ENCODE results near the gene TNFRSF1A. TPM values are rescaled to one million over a fixed set of nuclear protein-coding genes. Genes with fewer than 3 reads are reported as not detected.

TNFRSF1A gene
- total and polyA plus RNA-seq, 2 of the 13 experiments (the other 11 are each of a cell fraction or from before 2014, with no cell fraction given), result 41.5 to 61.2 TPM

GRCh38 chr12:6340745-6341416 is 995 bp downstream of the TNFRSF1A start (continued):
- TF ChIP-seq ZNF782 (CRISPR knock-in tag; IDR thresholded peaks at IDR 0.05; ENCODE audit: borderline replicate concordance) (no peak), PITX1 (CRISPR knock-in tag; IDR thresholded peaks at IDR 0.05) (0 out of 2 replicates have a peak, but pooled peaks have one; percentile 11), SNAI1 (CRISPR knock-in tag; IDR thresholded peaks at IDR 0.05; ENCODE audit: borderline replicate concordance) (0 out of 2 replicates have a peak, but pooled peaks have one; percentile 18), ZUFSP (CRISPR knock-in tag; IDR thresholded peaks at IDR 0.05; ENCODE audit: borderline replicate concordance) (no peak), SNAPC5 (CRISPR knock-in tag; IDR thresholded peaks at IDR 0.05; ENCODE audit: borderline replicate concordance) (no peak)

DNA sequence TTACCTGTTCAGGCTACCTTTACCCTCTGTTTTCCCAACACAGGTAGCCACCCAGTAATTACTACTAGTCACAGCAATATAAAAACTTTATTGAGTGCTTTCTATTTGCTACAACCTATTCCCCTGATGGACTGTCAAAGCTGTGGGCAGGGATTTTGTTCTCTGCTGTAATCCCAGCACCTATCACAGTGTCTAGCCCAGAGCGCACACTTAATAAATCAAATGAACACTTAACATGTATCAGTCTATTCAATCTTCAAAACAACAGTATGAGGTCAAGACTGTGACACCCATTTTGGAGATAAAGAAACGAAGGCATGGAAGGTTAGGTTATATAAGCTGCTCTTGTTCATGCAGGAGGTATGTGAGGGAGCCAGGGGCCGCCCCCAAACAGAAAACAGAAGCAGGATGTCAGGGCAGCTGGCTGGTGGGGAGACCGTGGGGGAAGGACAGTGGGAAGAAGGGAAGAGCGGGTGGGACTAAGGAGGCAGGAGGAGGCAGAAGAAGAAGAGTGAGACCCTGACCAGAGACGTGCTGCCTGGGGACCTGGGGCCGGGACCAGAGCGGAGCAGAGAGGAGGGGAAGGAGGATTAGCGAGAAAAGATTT is 1.7 kb downstream of the TNFRSF1A start:
- FAIRE-seq (no peak), ATAC-seq (no peak), DNase-seq (ENCODE audit: low spot score) (no peak)
- no peaks in the 10 kb centered on the region; a peak in 1 of 5 replicates for H3K27me3 ChIP-seq (ENCODE audit: control insufficient read depth in 1 of 2, insufficient read depth in 2 of 2, low read length in 2 of 2)
- H3K4me3 ChIP-seq (replicated peaks in 1 of 3; ENCODE audit: insufficient read depth in 1 of 3, low read depth in 2 of 3, low read length in 3 of 3), result peak overlapping the region; percentile 85 to 99 (median 97)
- in situ Hi-C loops (cut with HindIII; ENCODE audit: extremely low pct_ligation_motif_present, low pct_unique_long_range_greater_than_20kb), result no loop called here
- H3K9ac ChIP-seq (ENCODE audit: insufficient read depth, low read depth, low read length), result peak overlapping the region; percentile 95
- intact Hi-C loops (cut with micrococcal nuclease; ENCODE audit: unreplicated experiment), result loop anchor here (10.0 kb wide), 1 partner anchor 195 kb away; the partner anchor contains the start of gene GAPDH
- ChIA-PET POLR2A (interaction anchor here (0.8 to 11.0 kb wide), 9 partner anchors 9 to 44 kb away, joined by 3 to 278 read pairs (median 7); partner anchors contain the start of genes LTBR and SCNN1A), CTCF (ENCODE audit: low intra/inter-chr PET ratio, low total read pairs) (no interaction called here)
- H3K4me2 ChIP-seq (ENCODE audit: low read depth, low read length), result peak overlapping the region; percentile 96
- no peaks in the 10 kb centered on the region for H3K9me3 ChIP-seq (ENCODE audit: low read length)
- no TSS peak for BruUV-seq (replicated peaks)
- WGBS (ENCODE audit: low lambda C conversion rate), result 6% methylated on average over 9 of the region's 9 CpGs
- H3K27ac ChIP-seq (ENCODE audit: extremely low read length, insufficient read depth, low read length), result peak overlapping the region; percentile 82
- H3K79me2 ChIP-seq (ENCODE audit: insufficient read depth, low read length), result peaks cover 60% of the 10 kb centered on the region
- H2AFZ ChIP-seq (ENCODE audit: low read length), result no peak overlapping the region
- H3K36me3 ChIP-seq (replicated peaks in 1 of 2; ENCODE audit: control insufficient read depth in 1 of 2, insufficient read depth in 2 of 2, low read length in 2 of 2), result no peaks in the 10 kb centered on the region
- H4K20me1 ChIP-seq (ENCODE audit: insufficient read depth, low read length), result no peaks in the 10 kb centered on the region; the same call in 1 of the 2 replicates
- peaks cover 82% of the 10 kb centered on the region for H3K4me1 ChIP-seq (ENCODE audit: insufficient read depth, low read length)
- TF ChIP-seq RXRB (CRISPR knock-in tag; IDR thresholded peaks at IDR 0.05; ENCODE audit: borderline replicate concordance) (peak; percentile 19; the same call in 1 of the 2 replicates), ZNF850 (CRISPR knock-in tag; conservative IDR thresholded peaks at IDR 0.05) (no peak), SKIL (CRISPR knock-in tag; IDR thresholded peaks at IDR 0.05; ENCODE audit: borderline replicate concordance) (peak; percentile 19; the same call in 1 of the 2 replicates), TSC22D2 (CRISPR knock-in tag; IDR thresholded peaks at IDR 0.05; ENCODE audit: borderline replicate concordance) (no peak), ZNF510 (CRISPR knock-in tag; IDR thresholded peaks at IDR 0.05; ENCODE audit: low read depth) (no peak), RARA (CRISPR knock-in tag; IDR thresholded peaks at IDR 0.05) (peak; percentile 32)
- TF ChIP-seq, protein P1, sequence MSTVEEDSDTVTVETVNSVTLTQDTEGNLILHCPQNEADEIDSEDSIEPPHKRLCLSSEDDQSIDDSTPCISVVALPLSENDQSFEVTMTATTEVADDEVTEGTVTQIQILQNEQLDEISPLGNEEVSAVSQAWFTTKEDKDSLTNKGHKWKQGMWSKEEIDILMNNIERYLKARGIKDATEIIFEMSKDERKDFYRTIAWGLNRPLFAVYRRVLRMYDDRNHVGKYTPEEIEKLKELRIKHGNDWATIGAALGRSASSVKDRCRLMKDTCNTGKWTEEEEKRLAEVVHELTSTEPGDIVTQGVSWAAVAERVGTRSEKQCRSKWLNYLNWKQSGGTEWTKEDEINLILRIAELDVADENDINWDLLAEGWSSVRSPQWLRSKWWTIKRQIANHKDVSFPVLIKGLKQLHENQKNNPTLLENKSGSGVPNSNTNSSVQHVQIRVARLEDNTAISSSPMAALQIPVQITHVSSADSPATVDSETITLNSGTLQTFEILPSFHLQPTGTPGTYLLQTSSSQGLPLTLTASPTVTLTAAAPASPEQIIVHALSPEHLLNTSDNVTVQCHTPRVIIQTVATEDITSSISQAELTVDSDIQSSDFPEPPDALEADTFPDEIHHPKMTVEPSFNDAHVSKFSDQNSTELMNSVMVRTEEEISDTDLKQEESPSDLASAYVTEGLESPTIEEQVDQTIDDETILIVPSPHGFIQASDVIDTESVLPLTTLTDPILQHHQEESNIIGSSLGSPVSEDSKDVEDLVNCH (CRISPR knock-in tag; IDR thresholded peaks at IDR 0.05), result 0 out of 2 replicates have a peak, but pooled peaks have one; percentile 46
